ENCODE results near the gene AGAP1.

AGAP1 gene

DNA sequence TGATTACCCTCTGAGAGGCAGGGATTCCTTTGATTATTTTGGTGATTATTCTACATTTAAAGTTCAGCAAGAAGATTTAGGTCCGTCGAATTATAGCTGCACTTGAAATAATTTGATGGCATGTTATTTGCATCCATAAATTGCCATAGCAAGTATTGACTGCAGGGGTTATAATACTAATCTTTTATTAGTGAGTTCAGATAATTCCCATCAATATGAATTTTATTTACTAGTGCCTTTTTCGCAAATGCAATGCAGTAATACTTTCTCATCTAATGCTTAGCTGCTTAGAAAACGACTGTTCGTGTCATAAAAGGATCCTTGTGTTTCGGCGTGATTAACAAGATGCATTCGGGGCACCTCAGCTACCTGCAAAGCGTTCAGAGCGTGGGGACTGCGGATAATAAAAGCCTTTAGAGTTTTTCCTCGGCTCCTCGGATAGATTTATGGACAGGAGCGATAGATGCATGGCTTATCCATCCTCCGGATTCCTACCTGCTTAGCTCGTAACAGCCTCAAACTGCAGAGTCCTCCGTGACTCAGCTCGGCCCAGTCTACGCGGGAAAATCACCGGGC lies 676.8 kb downstream of the AGAP1 start:
- H3K27me3 Mint-ChIP-seq, result peaks cover 72% of the 10 kb centered on the region
- ATAC-seq, result no peak
- H3K4me3 Mint-ChIP-seq, result no peak overlapping the region
- peak overlapping the region; percentile 42 for H3K27ac Mint-ChIP-seq
- no peak for DNase-seq
- H3K4me1 Mint-ChIP-seq, result peaks cover 16% of the 10 kb centered on the region
- no peaks in the 10 kb centered on the region for H3K9me3 Mint-ChIP-seq
- H3K36me3 Mint-ChIP-seq (ENCODE audit: low read depth), result no peaks in the 10 kb centered on the region

DNA sequence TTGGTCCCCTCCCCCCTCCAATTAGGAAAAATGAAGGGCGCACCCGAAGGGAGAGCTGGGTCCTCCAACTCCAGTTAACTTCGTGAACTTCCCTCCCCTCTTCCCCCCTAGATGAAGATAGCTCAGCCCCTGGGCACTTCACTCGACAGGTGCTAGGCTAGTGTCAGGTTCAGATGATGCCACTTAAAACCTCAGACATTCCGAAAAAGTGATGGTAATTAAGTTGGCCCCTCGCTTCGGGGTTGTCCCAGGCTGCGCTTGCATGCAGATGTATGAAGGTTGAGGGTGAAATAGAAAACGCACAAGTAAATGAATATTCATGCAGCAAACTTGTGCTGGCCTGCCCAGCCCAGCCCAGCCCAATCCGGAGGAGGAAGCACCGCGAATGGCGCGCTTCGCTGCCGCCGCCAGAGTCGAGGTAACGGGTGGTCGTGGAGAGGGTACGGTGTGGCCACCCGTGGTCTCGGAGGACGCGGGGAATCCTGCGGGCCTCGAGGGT lies 677.4 kb downstream of the AGAP1 start:
- Mint-ChIP-seq H3K9me3 (no peaks in the 10 kb centered on the region), H3K4me3 (no peak overlapping the region), H3K4me1 (peaks cover 14% of the 10 kb centered on the region), H3K27me3 (peaks cover 72% of the 10 kb centered on the region), H3K36me3 (ENCODE audit: low read depth) (no peaks in the 10 kb centered on the region), H3K27ac (no peak overlapping the region)
- DNase-seq, result no peak
- ATAC-seq, result no peak

DNA sequence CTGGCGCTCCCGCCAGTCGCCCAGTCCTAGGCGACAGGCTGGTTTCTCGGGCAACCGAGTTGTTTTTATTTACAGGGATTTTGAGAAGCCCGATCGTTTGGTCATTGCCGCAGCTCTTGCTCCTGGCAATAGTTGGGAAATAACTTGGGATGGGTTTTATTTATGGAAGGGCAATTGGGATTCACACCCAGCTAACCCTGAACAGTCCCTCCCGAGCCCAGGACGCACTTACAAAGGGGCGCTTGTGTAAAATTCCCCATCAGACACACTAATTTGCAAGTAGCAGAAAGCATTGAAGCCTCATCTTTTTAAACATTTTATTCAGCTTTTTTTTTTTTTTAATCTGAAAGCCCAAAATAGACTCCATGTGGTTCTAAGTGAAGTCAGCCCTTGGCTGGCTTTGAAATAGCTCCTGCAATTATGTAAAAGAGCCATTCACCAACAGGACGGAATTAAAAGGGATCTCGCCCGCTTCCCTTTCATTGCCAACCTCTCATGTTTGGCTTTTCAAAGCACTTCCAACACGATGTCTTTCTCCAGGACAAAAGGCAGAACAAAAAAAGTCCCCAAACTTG lies 677.9 kb downstream of the AGAP1 start:
- no peak overlapping the region for H3K4me3 Mint-ChIP-seq
- H3K36me3 Mint-ChIP-seq (ENCODE audit: low read depth), result no peaks in the 10 kb centered on the region
- DNase-seq, result no peak
- no peak overlapping the region for H3K27ac Mint-ChIP-seq
- ATAC-seq, result no peak
- peaks cover 10% of the 10 kb centered on the region for H3K4me1 Mint-ChIP-seq
- no peaks in the 10 kb centered on the region for H3K9me3 Mint-ChIP-seq
- H3K27me3 Mint-ChIP-seq, result peaks cover 72% of the 10 kb centered on the region

DNA sequence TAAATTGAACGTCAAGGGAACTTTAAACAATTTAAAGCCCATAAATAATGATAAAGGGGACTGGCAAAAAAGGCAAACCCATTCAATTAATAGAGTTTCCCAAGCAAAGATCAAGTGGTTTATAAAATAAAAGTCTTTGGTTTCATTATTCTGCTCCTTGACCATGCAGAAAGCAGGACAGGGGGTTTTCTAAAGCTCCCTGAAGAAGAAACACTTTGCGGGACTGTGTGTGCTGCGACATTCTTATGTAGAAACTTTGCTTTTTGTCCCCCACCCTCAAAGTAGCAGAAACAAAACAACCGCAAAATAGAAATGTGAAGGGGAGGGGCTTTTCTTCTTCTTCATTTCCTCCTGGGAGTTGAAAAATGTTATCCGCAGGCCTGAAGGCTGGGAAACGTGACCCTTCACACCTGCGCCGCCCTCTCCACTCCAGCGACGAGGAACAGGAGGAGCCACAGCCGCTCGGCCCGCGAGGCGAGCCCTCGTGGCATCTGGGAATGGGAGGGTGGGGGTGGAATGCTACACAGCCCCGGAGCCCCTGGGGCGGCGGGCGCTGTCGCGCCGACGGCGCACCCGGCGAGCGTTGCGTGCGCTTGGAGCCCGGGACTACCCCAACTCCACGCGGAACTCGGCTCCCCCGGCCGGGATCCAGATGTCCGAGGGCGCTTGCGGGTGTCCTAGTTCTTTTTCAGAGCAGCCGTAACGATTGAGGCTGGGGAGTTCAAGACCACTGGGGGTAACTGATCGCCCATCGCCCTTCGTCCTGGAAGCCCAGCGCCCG lies 678.6 kb downstream of the AGAP1 start:
- DNase-seq (no peak), ATAC-seq (no peak)
- Mint-ChIP-seq H3K4me1 (peaks cover 8% of the 10 kb centered on the region), H3K27ac (no peak overlapping the region), H3K36me3 (ENCODE audit: low read depth) (no peaks in the 10 kb centered on the region), H3K27me3 (peaks cover 75% of the 10 kb centered on the region), H3K9me3 (no peaks in the 10 kb centered on the region), H3K4me3 (no peak overlapping the region)

DNA sequence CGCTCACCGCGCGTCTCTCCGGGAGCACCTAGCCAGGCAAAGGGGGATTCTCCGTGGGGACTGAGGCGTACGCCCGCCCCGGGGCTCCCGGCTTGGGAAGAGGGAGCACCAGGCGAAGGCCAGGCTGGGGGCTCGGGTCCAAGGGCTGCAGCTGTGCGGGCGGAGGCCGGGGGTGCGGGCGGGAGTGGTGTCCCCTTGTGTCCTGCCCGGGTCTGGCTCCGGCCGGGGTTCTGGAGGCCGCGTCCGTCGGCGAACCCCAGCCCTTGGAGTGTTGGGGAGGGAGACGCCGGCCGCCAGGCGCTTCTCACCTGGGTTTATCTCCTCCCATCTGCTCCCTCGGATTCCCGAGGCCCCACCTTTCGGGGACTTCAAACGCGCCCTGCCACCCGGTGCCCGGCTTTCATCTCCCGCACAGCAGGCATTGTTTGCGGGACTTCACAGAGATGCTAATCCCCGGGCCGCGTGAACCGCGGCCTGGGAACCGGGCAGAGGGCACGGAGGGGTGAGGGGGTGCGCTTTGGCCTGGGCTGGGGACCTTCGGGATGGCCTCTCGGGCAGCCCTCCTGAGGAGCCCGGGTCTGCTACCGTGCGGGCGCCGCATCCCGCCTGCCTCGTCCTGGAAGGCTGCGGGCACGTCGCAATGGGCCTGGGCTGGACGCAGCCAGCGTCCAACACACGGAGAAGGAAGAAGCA lies 679.3 kb downstream of the AGAP1 start:
- ATAC-seq, result no peak
- DNase-seq, result no peak
- H3K27me3 Mint-ChIP-seq, result peaks cover 83% of the 10 kb centered on the region
- no peak overlapping the region for H3K27ac Mint-ChIP-seq
- no peaks in the 10 kb centered on the region for H3K36me3 Mint-ChIP-seq (ENCODE audit: low read depth)
- peaks cover 10% of the 10 kb centered on the region for H3K4me1 Mint-ChIP-seq
- H3K4me3 Mint-ChIP-seq, result no peak overlapping the region
- no peaks in the 10 kb centered on the region for H3K9me3 Mint-ChIP-seq

DNA sequence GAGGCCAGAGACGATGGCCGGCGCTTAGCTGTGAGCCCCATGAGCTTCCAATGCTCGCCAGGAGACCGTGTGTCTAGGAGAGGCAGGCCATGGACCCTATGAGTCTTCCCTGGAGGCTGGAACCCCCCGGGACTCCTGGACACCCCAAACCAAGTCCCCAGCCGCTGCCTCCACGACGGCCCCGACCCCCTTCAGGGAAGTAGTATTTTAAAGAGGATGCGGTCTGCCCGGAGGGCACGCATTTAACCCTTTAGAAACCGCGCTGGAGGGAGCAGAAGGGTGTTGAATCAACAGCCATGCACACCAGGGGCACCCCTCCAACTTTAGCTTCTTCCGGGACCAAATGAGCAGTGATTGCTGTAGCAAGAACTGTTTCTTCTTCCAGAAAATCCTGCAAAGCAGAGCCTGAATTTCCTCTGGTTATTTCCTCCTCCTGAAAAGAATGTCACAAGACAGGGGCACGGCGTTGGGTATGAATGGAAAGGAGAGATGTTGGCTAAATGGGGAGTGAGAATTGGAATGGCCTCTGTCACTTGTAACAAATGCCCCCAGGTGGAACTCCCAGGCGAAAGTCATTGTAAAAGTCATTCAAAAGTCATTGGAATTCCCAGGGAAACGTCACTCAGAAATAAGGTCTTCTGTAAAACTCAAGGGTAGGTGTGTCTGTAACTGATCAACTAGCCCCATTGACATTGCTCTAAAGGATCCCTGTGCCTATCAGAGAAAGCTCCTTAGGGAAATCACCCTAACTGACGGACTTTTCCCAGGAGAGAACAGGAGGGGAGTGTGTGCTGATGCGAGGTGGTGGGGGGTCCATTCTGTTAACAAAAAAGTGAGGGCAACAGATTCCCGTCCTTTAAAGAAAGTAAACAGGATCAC lies 680.1 kb downstream of the AGAP1 start:
- Mint-ChIP-seq H3K27me3 (peaks cover 87% of the 10 kb centered on the region), H3K36me3 (ENCODE audit: low read depth) (no peaks in the 10 kb centered on the region), H3K9me3 (no peaks in the 10 kb centered on the region), H3K27ac (no peak overlapping the region), H3K4me1 (peaks cover 11% of the 10 kb centered on the region), H3K4me3 (no peak overlapping the region)
- DNase-seq (no peak), ATAC-seq (no peak)

DNA sequence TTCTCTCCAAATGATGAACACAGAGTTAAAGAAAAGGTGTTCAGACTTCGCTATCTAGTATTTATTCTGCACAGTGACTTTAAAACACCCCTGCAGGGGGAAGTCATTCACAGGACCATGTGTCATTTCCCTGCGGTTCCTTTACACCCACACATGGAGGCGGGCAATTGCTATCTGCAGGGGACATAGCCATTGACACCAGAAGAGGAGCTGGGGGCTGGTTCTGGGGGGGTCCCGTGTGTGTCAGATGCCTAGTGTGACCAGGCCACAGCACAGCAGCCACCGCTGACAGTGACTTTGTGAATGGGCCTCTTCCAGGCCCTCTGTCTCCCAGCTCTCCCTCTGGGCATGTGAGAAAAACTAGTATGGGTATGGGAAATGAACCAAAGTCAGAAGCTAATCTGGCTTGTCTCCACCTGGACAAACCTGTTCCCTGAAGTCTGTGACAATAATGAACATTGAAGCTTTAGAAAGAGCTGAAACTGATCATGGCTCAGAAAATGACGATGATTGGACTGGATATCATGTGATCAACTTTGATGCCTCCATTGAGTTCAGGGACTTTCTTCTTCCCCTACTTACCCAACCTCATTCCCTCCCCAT lies 681.8 kb downstream of the AGAP1 start:
- DNase-seq (no peak), ATAC-seq (peak; percentile 18)
- peaks cover 9% of the 10 kb centered on the region for H3K4me1 Mint-ChIP-seq
- H3K27me3 Mint-ChIP-seq, result peaks cover 82% of the 10 kb centered on the region
- no peak overlapping the region for H3K4me3 Mint-ChIP-seq
- H3K9me3 Mint-ChIP-seq, result no peaks in the 10 kb centered on the region
- H3K36me3 Mint-ChIP-seq (ENCODE audit: low read depth), result no peaks in the 10 kb centered on the region
- no peak overlapping the region for H3K27ac Mint-ChIP-seq

DNA sequence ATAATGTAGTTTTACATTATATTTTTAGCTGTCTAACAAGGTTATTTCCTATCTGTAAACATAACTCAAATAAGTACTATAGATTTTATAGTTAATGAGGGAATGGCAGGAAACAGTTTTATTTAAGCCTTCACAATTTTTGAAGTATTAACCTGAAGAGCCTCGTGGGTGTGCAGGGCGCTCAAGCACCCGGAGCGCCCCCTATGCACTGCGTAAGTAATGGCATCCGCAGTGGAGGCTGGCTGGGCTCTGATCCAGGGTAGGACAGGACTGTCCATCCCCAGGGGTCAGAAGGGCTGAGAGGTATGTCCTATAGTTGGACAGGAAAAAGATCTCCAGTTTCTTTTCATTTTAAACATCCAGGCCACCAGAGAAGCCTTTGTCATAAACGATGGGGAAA lies 682.6 kb downstream of the AGAP1 start:
- no peak overlapping the region for H3K27ac Mint-ChIP-seq
- H3K4me3 Mint-ChIP-seq, result no peak overlapping the region
- no peak for ATAC-seq
- H3K27me3 Mint-ChIP-seq, result peaks cover 83% of the 10 kb centered on the region
- peaks cover 9% of the 10 kb centered on the region for H3K4me1 Mint-ChIP-seq
- no peak for DNase-seq
- H3K9me3 Mint-ChIP-seq, result no peaks in the 10 kb centered on the region
- no peaks in the 10 kb centered on the region for H3K36me3 Mint-ChIP-seq (ENCODE audit: low read depth)

DNA sequence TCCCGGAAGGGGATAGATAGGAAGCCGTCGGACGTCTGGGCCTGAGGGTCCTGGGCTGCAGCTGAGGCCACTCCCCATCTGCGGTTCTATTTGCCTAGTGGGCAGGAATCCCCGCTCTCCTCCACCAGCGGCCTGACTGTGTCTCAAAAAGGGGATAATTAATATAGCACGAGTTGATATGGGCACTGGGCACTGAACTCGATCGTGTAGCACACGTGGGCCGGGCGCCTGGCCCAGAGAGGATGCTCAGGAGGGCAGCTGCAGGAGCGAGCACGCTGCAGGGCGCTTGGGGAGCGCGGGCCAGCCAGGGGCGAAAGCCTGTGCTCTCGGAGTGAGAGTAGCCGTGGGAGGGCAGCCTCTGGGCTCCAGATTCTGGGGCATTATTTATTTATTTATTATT lies 683.1 kb downstream of the AGAP1 start:
- no peak for ATAC-seq
- DNase-seq, result no peak
- Mint-ChIP-seq H3K27ac (no peak overlapping the region), H3K9me3 (no peaks in the 10 kb centered on the region), H3K4me1 (peaks cover 9% of the 10 kb centered on the region), H3K27me3 (peaks cover 83% of the 10 kb centered on the region), H3K4me3 (no peak overlapping the region), H3K36me3 (ENCODE audit: low read depth) (no peaks in the 10 kb centered on the region)

DNA sequence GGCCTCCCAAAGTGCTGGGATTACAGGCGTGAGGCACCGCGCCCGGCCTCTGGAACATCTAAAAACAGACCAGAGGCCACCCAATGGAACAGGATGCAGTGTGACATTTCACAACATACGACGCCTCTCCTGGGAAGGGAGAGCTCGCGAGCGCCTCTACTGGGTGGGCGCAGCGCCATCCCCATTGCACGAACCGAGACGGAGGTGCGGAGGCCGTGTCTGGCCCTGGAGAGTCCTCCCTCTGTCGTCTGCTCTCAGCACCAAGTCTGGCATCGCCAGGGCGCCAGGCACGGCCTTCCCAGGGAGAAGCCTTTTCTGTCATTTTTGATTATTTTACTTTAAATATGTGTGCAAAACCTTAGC lies 683.7 kb downstream of the AGAP1 start:
- Mint-ChIP-seq H3K9me3 (no peaks in the 10 kb centered on the region), H3K4me1 (peaks cover 9% of the 10 kb centered on the region), H3K27me3 (peaks cover 81% of the 10 kb centered on the region), H3K27ac (no peak overlapping the region), H3K36me3 (ENCODE audit: low read depth) (no peaks in the 10 kb centered on the region), H3K4me3 (no peak overlapping the region)
- ATAC-seq, result peak; percentile 60
- DNase-seq, result peak; percentile 55

DNA sequence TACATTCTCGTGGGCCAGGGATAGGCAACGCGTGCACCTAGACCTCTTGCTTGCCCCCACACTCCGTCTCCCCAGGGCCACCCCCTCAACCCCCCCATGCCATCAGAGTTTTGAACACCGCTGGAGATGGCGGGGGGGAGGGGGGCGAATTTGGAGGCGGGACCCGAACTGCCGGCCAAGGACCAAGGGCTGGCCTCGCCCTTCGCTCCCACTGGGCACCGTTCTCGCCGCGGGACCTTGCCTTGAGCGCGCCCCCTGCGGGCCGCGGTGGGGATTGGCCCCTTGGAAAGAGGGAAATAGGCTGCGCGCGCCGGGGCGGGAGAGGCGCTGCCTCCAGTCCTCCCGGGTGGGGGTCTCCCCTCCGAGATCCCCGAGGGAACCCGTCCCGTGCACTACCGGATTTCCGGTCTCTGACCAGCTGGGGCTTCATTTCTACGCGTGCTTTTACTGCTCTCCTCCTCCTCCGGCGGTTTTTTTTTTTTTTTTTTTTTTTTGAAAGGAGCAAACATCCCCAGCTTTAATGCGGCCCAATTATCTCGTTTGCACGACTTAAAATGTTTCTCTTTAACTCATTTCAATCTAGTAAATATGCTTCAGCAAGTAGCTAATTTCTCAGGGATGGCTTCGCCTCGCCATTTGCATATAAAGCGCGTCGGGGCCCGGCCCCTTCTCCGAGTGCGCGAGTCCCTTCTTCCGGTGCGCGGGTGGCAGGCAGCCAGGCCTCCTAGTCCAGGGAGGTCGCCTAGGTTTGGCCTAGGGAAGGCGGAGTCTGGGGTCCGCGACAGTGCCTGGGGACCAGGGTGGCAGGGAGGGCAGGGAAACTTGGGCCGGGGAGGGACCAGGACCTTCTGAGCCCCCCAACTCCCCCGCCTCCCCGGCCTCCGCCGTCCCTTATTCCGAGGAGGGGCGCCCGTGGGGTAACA lies 684.4 kb downstream of the AGAP1 start:
- H3K27ac Mint-ChIP-seq, result no peak overlapping the region
- DNase-seq (peak; percentile 49), ATAC-seq (no peak)
- H3K4me3 Mint-ChIP-seq, result peak overlapping the region; percentile 21
- H3K9me3 Mint-ChIP-seq, result no peaks in the 10 kb centered on the region
- no peaks in the 10 kb centered on the region for H3K36me3 Mint-ChIP-seq (ENCODE audit: low read depth)
- H3K4me1 Mint-ChIP-seq, result peaks cover 9% of the 10 kb centered on the region
- peaks cover 83% of the 10 kb centered on the region for H3K27me3 Mint-ChIP-seq

DNA sequence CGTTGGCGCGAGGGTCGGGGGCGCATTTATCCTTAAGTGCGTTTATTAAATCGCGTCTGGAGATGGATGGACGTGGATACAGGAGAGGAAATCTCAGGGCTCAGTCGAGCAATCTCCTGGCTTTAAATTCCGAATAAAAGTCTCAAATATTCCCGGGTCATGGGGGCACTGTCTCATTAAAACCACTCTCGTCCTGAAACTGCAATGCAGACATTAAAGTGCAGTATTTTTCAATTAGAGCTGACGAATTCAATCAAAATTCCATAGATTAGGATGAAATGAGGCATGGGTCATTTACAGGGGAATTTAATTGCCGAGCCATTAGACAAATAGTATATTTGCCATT lies 685.0 kb downstream of the AGAP1 start:
- no peaks in the 10 kb centered on the region for H3K9me3 Mint-ChIP-seq
- peaks cover 9% of the 10 kb centered on the region for H3K4me1 Mint-ChIP-seq
- DNase-seq (no peak), ATAC-seq (no peak)
- H3K36me3 Mint-ChIP-seq (ENCODE audit: low read depth), result no peaks in the 10 kb centered on the region
- H3K27me3 Mint-ChIP-seq, result peaks cover 78% of the 10 kb centered on the region
- no peak overlapping the region for H3K4me3 Mint-ChIP-seq
- H3K27ac Mint-ChIP-seq, result no peak overlapping the region
